Mesenchymal stem cell (in vitro differentiated cells and primary cell): ENCODE data around the gene TAS1R2.

Experiments
- DNase-seq: peaks from one replicate; pipeline ENCODE4 v3.0.0-alpha.2; 2013
- H2AFZ ChIP-seq: one replicate; pipeline ENCODE4 v1.6.1; 2013; ENCODE audit warnings: low read depth, mild to moderate bottlenecking, control low read depth, inconsistent platforms, low read length, moderate library complexity
- H2AK5ac ChIP-seq: 2 replicates; pipeline ENCODE4 v1.6.1; 2013; ENCODE audit warnings: low read length, moderate library complexity, mild to moderate bottlenecking, inconsistent platforms; ENCODE audit not compliant: severe bottlenecking
- H2BK120ac ChIP-seq: one replicate; pipeline ENCODE4 v1.6.1; 2013; ENCODE audit warnings: low read depth, mild to moderate bottlenecking, inconsistent platforms, low read length, moderate library complexity
- H2BK12ac ChIP-seq, 2 experiments: one replicate each; pipeline ENCODE4 v1.6.1; 2013; ENCODE audit warnings: inconsistent platforms in 2 of 2, low read length in 2 of 2, mild to moderate bottlenecking in 2 of 2, moderate library complexity in 2 of 2, control low read depth in 1 of 2
- H2BK15ac ChIP-seq: one replicate; pipeline ENCODE4 v1.6.1; 2013; ENCODE audit warnings: mild to moderate bottlenecking, low read depth, inconsistent platforms; ENCODE audit not compliant: poor library complexity, severe bottlenecking
- H2BK5ac ChIP-seq: 2 replicates; pipeline ENCODE4 v1.6.1; 2013; ENCODE audit warnings: low read depth, mild to moderate bottlenecking, low read length, control low read depth, inconsistent platforms; ENCODE audit not compliant: poor library complexity, severe bottlenecking
- H3K14ac ChIP-seq, 2 experiments: one replicate each; pipeline ENCODE4 v1.6.1; 2013; ENCODE audit warnings: inconsistent platforms in 2 of 2, low read length in 2 of 2, control low read depth in 1 of 2, mild to moderate bottlenecking in 1 of 2, moderate library complexity in 1 of 2
- H3K18ac ChIP-seq, 2 experiments: one replicate each; pipeline ENCODE4 v1.6.1; 2013; ENCODE audit warnings: inconsistent platforms in 2 of 2, low read length in 2 of 2, control low read depth in 1 of 2, low read depth in 1 of 2, mild to moderate bottlenecking in 1 of 2
- H3K23ac ChIP-seq, 2 experiments: one replicate each; pipeline ENCODE4 v1.6.1; 2013; ENCODE audit warnings: inconsistent platforms in 2 of 2, low read length in 2 of 2, mild to moderate bottlenecking in 2 of 2, moderate library complexity in 2 of 2, control low read depth in 1 of 2
- H3K27ac ChIP-seq: 2 replicates; pipeline ENCODE4 v1.5.1; 2013; ENCODE audit warnings: mild to moderate bottlenecking, moderate library complexity, low read length, control low read depth, inconsistent platforms; ENCODE audit not compliant: poor library complexity, severe bottlenecking
- H3K27me3 ChIP-seq, 2 experiments: 2 replicates each; pipeline versions ENCODE4 v1.6.1 to v1.7.0; 2013; ENCODE audit warnings: low read length in 2 of 2, mild to moderate bottlenecking in 2 of 2, moderate library complexity in 2 of 2, control low read depth in 1 of 2, inconsistent platforms in 1 of 2; ENCODE audit not compliant: control insufficient read depth in 1 of 2, insufficient read depth in 1 of 2
- H3K36me3 ChIP-seq, 2 experiments: 2 replicates each; pipeline versions ENCODE4 v1.6.1 to v1.7.0; 2013; ENCODE audit warnings: low read length in 2 of 2, control low read depth in 1 of 2, inconsistent platforms in 1 of 2, low read depth in 1 of 2, mild to moderate bottlenecking in 1 of 2; ENCODE audit not compliant: insufficient read depth in 2 of 2, control insufficient read depth in 1 of 2
- H3K4ac ChIP-seq, 2 experiments: one replicate each; pipeline ENCODE4 v1.6.1; 2013; ENCODE audit warnings: inconsistent platforms in 2 of 2, low read length in 2 of 2, mild to moderate bottlenecking in 2 of 2, moderate library complexity in 2 of 2, control low read depth in 1 of 2, low read depth in 1 of 2
- H3K4me1 ChIP-seq: 2 replicates; pipeline ENCODE4 v1.6.1; 2013; ENCODE audit warnings: low read depth, low read length, control low read depth; ENCODE audit not compliant: control insufficient read depth, insufficient read depth
- H3K4me2 ChIP-seq: 2 replicates; pipeline ENCODE4 v1.6.1; 2013; ENCODE audit warnings: low read length, mild to moderate bottlenecking, inconsistent platforms; ENCODE audit not compliant: poor library complexity, severe bottlenecking
- H3K4me3 ChIP-seq, 2 experiments: 2 replicates each; pipeline versions ENCODE4 v1.5.1 to v1.7.0; 2013; ENCODE audit warnings: low read length in 2 of 2, mild to moderate bottlenecking in 2 of 2, control low read depth in 1 of 2, low read depth in 1 of 2; ENCODE audit not compliant: insufficient read depth in 1 of 2
- H3K79me1 ChIP-seq: replicated peaks from 2 replicates; pipeline ENCODE4 v1.6.1; 2013; ENCODE audit warnings: mild to moderate bottlenecking, control low read depth, low read length, inconsistent platforms; ENCODE audit not compliant: poor library complexity, severe bottlenecking
- H3K9ac ChIP-seq: 2 replicates; pipeline ENCODE4 v1.7.0; 2013; ENCODE audit warnings: mild to moderate bottlenecking, low read length, moderate library complexity
- H3K9me3 ChIP-seq: 2 replicates; pipeline ENCODE4 v1.7.0; 2013; ENCODE audit warnings: mild to moderate bottlenecking, low read length; ENCODE audit not compliant: control insufficient read depth
- H4K8ac ChIP-seq: one replicate; pipeline ENCODE4 v1.6.1; 2013; ENCODE audit warnings: inconsistent platforms, mild to moderate bottlenecking, low read length, moderate library complexity
- H4K91ac ChIP-seq: one replicate; pipeline ENCODE4 v1.6.1; 2013; ENCODE audit warnings: mild to moderate bottlenecking, low read length, inconsistent platforms
- WGBS: methylation state at CpG from one replicate; pipeline ENCODE4 v1.1.7; 2013; ENCODE audit warnings: mixed read lengths; 5-methylcytosine and 5-hydroxymethylcytosine counted together

The TAS1R2 gene

DNA sequence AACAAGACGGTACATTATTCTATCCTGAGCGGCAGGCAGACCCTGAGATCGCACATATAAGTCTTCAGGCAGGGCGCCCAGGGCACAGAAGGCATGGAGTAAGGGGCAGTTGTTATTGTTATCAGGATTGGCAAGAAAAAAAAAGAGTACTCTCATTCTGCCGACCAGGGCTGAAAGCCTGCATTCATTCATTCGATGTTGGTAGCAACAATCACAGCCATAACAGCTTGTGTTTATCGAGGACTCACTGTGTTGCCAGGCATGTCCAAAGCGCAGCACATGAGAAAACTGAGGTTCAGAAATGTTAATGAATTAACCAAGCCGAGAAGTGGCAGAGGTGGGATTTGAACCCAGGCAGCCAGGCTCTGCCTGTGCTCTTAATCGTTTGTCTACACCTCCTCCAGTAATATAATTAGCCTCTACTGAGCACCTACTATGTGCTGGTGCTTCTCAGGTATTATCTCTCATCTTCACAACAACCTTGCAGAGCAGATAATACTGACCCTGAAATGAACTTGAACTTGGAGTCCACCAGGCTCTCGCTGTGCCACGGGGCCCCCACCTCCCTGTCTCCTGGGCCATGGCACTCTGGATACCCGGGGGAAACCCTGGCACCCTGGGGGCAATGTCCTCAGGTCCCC is 56.2 kb downstream of the TAS1R2 start:
- Histone ChIP-seq H3K18ac (no peak overlapping the region), H3K4ac (no peak overlapping the region), H4K91ac (no peak overlapping the region), H2BK120ac (no peak overlapping the region), H3K4me2 (no peak overlapping the region), H3K9me3 (no peaks in the 10 kb centered on the region), H3K36me3 (no peaks in the 10 kb centered on the region), H2BK12ac (no peak overlapping the region), H3K4me1 (no peaks in the 10 kb centered on the region), H2AFZ (no peak overlapping the region), H3K79me1 (no peaks in the 10 kb centered on the region), H3K27ac (no peak overlapping the region), H2AK5ac (no peak overlapping the region), H3K27me3 (peaks cover 6 to 34% of the 10 kb centered on the region in 2 experiments), H3K4me3 (no peak overlapping the region), H2BK5ac (no peak overlapping the region), H3K23ac (no peak overlapping the region), H3K9ac (no peak overlapping the region), H4K8ac (no peak overlapping the region), H2BK15ac (no peak overlapping the region), H3K14ac (no peak overlapping the region)
- DNase-seq = no peak
- 81% methylated on average over 13 of the region's 13 CpGs for WGBS

DNA sequence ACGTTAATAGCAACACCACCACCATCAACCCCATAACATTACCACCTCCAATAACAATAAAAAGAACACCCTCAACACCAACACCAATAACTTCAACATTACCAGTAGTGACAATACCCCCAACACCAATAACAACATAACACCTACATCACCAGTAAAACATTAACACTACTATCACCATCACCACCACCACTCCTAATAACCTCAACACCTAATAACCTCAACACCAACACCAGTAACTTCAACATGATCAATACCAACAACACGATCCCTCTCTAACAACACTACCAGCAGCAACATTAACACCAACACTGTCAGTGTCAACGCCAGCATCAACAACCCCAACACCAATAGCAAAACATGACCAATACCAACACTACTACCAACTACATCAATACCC is 57.2 kb downstream of the TAS1R2 start:
- Histone ChIP-seq H3K14ac (no peak overlapping the region), H3K4me3 (no peak overlapping the region), H2BK15ac (no peak overlapping the region), H3K27me3 (peaks cover 6 to 33% of the 10 kb centered on the region in 2 experiments), H2AK5ac (no peak overlapping the region), H2BK12ac (no peak overlapping the region), H3K36me3 (no peaks in the 10 kb centered on the region), H3K4ac (no peak overlapping the region), H2BK120ac (no peak overlapping the region), H3K4me2 (no peak overlapping the region), H3K23ac (no peak overlapping the region), H2AFZ (no peak overlapping the region), H2BK5ac (no peak overlapping the region), H3K18ac (no peak overlapping the region), H3K79me1 (no peaks in the 10 kb centered on the region), H3K9me3 (no peaks in the 10 kb centered on the region), H4K91ac (no peak overlapping the region), H3K9ac (no peak overlapping the region), H3K27ac (no peak overlapping the region), H4K8ac (no peak overlapping the region), H3K4me1 (no peaks in the 10 kb centered on the region)
- whole genome bisulfite sequencing = 58% methylated on average over 3 of the region's 3 CpGs
- no peak for DNase-seq

DNA sequence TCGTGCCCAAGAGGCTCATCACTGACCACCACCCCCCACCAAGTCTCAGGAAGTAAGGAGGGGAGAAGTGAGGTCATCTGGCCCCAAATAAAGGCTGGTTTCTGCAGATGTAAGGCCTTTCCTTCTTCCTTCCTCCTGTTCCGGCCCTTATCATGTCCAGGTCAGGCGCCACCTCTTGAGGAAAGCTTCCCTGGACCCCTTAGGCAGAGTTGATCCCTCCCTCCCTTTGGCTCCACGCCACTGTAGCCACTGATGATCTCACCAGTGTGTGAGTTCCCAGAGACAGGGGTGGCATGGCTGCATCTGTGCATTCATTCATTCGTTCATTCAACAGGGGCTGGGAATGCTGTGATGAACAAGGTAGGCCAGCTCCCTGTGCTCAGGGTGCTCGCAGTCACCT is 59.2 kb downstream of the TAS1R2 start:
- no peak overlapping the region for H2BK12ac ChIP-seq
- H3K18ac ChIP-seq = no peak overlapping the region
- no peak overlapping the region for H2BK120ac ChIP-seq
- no peak overlapping the region for H3K4me3 ChIP-seq
- no peak overlapping the region for H3K14ac ChIP-seq
- H3K4me2 ChIP-seq = no peak overlapping the region
- H3K4me1 ChIP-seq = no peaks in the 10 kb centered on the region
- no peaks in the 10 kb centered on the region for H3K79me1 ChIP-seq
- no peak overlapping the region for H3K27ac ChIP-seq
- no peak overlapping the region for H3K23ac ChIP-seq
- DNase-seq = no peak
- H3K36me3 ChIP-seq = no peaks in the 10 kb centered on the region
- no peak overlapping the region for H2BK5ac ChIP-seq
- no peak overlapping the region for H3K4ac ChIP-seq
- no peak overlapping the region for H4K91ac ChIP-seq
- H2BK15ac ChIP-seq = no peak overlapping the region
- H3K9me3 ChIP-seq = no peaks in the 10 kb centered on the region
- H2AFZ ChIP-seq = no peak overlapping the region
- 84% methylated on average over 6 of the region's 6 CpGs for WGBS
- H3K27me3 ChIP-seq = peaks cover 6 to 43% of the 10 kb centered on the region in 2 experiments
- no peak overlapping the region for H4K8ac ChIP-seq
- no peak overlapping the region for H3K9ac ChIP-seq
- H2AK5ac ChIP-seq = no peak overlapping the region

DNA sequence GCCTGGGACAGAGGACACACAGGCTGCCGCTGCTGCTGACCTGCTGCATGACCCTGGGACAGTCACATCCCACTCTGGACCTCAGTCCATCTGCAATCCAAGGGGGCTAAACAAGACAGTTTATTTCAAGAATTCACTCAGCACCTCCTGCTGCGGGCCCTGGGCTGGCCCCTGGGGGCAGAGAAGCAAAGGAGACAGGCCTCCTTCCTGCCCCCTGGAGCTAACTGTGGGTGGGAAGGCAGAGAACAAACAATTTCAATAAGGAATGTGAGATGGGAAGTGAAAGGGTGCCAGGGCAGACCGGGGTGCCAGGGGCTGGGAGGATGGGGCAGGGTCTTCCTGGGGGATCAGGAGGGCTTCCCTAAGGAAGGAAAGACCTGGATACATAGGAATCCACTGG is 60.0 kb downstream of the TAS1R2 start:
- 39% methylated on average over 2 of the region's 3 CpGs for WGBS
- peaks cover 1 to 38% of the 10 kb centered on the region in 2 experiments for H3K27me3 ChIP-seq

More for the DNA sequence above, 60.0 kb downstream of the TAS1R2 start:
- Histone ChIP-seq H2BK120ac (no peak overlapping the region), H3K79me1 (no peaks in the 10 kb centered on the region), H2AK5ac (no peak overlapping the region), H4K91ac (no peak overlapping the region), H2BK12ac (no peak overlapping the region), H2AFZ (no peak overlapping the region), H3K9ac (no peak overlapping the region), H3K4me3 (no peak overlapping the region), H3K18ac (no peak overlapping the region), H2BK5ac (no peak overlapping the region), H3K14ac (no peak overlapping the region), H3K4ac (no peak overlapping the region), H3K4me1 (no peaks in the 10 kb centered on the region), H4K8ac (no peak overlapping the region), H3K36me3 (no peaks in the 10 kb centered on the region), H3K4me2 (no peak overlapping the region), H3K23ac (no peak overlapping the region), H2BK15ac (no peak overlapping the region), H3K27ac (no peak overlapping the region), H3K9me3 (no peaks in the 10 kb centered on the region)
- DNase-seq = no peak
